Right lobe of liver (tissue), 6 donors: ENCODE measurements around the gene KDM7A. TPM values are rescaled to one million over a fixed set of nuclear protein-coding genes. Genes with fewer than 3 reads are reported as not detected.
"Not testable (repeated sequence)": the region's sequence is repeated elsewhere in the genome, so short reads cannot be mapped to it uniquely, and the experiment has no call there.

ENCODE experiments used
- ATAC-seq, 4 donors: fragments of 200-7000 bp; cut with Tn5 transposase; one replicate each; pipeline ENCODE4 v1.9.1; 2020; ENCODE audit warnings: mild to moderate bottlenecking in 4 of 4, moderate library complexity in 4 of 4
- DNase-seq, 3 donors: peaks; one replicate each; pipeline ENCODE4 v3.0.0-alpha.2; 2020
- H3K27ac ChIP-seq, 3 donors: fragments of 200-600 bp; one replicate each; pipeline ENCODE4 v1.8.0; 2022
- H3K27me3 ChIP-seq, 2 donors: fragments of 200-600 bp; one replicate each; pipeline ENCODE4 v1.8.0; 2022
- H3K36me3 ChIP-seq, 4 donors: fragments of 200-600 bp; sonication (generic) in 1 of 4; one replicate each; pipeline versions ENCODE4 v1.5.1 to v1.8.0; 2017 to 2022; ENCODE audit warnings: control low read depth in 1 of 4
- H3K4me1 ChIP-seq, 4 donors: fragments of 200-600 bp; sonication (generic) in 1 of 4; one replicate each; pipeline versions ENCODE4 v1.5.1 to v1.8.0; 2017 to 2022; ENCODE audit warnings: control low read depth in 1 of 4
- H3K4me3 ChIP-seq, 3 donors: fragments of 200-600 bp; one replicate each; pipeline ENCODE4 v1.8.0; 2022
- H3K9me3 ChIP-seq, 4 donors: fragments of 200-600 bp; sonication (generic) in 1 of 4; one replicate each; pipeline versions ENCODE4 v1.5.1 to v1.8.0; 2017 to 2022; ENCODE audit warnings: control low read depth in 1 of 4
- CTCF ChIP-seq, 4 donors: fragments of 200-600 bp in 3 of 4; fragments of 450-650 bp in 1 of 4; IDR thresholded peaks; one replicate each; pipeline versions ENCODE4 v1.5.1 to v1.8.0; 2016 to 2022; ENCODE audit warnings: antibody characterized with exemption in 4 of 4, mild to moderate bottlenecking in 2 of 4
- POLR2A ChIP-seq: fragments of 450-650 bp; IDR thresholded peaks from one replicate; pipeline ENCODE4 v1.6.1; 2017; ENCODE audit warnings: antibody characterized with exemption, mild to moderate bottlenecking
- WGBS: methylation state at CpG from one replicate; pipeline ENCODE4 v1.1.6; 2018; ENCODE audit warnings: low coverage, low lambda C conversion rate; ENCODE audit not compliant: insufficient coverage; ENCODE audit errors: missing lambda C conversion rate; 5-methylcytosine and 5-hydroxymethylcytosine counted together
- intact Hi-C, 2 donors: fragments of 100-400 bp; cut with DNase I; formaldehyde crosslinking; loops; one replicate each; pipeline versions ENCODE4 v1.11.2 to v1.14.1; 2022
- total RNA-seq, 6 experiments: library from RNA; depleted of rRNA in 2 of 6; stranded (reverse); fragments of >200 nt in 2 of 6; fragmentation: NEBNext Ultra II Directional in 3 of 6; extraction: Animal tissue kit (Norgen Biotek cat#: 25700) in 3 of 6; gene quantifications; one replicate each; pipeline versions ENCODE4 v1.1.0 to v1.2.4, GENCODE V29; 2016 to 2023
- donor health status: DM: no; HTN: yes; CAD: no.
- donor health status: DM: no; HTN: no; CAD: no.
- donor health status: DM: no; HTN: no; CAD: no.
- donor health status: DM: no; HTN: yes; CAD: no.
- donor health status: DM: no; HTN: yes; CAD: no.

The KDM7A gene
- total RNA-seq, 6 experiments from 2014 or later, result 3.7 to 10.7 (median 6.8) TPM

DNA sequence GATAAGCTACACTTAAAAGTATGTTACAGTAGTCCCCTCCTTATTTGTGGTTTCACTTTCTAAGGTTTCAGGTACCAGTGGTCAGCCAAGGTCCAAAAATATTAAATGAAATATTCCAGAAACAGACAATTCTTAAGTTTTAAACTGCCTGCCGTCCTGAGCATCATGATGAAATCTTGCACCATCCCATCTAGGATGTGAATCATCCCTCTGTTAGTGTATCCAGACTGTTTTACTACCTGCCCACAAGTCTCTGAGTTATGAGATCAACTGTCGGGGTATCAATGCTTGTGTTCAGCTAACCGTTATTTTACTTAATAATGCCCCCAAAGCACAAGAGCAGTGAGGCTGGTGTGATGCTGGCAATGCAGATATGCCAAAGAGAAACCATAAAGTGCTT lies 11.4 kb downstream of the KDM7A start:
- H3K27ac ChIP-seq, result no peak overlapping the region
- no peak overlapping the region for H3K4me3 ChIP-seq
- H3K9me3 ChIP-seq, result no peaks in the 10 kb centered on the region
- no peaks in the 10 kb centered on the region for H3K36me3 ChIP-seq
- peaks cover 0 to 7% (median 2%) of the 10 kb centered on the region in 4 donors for H3K4me1 ChIP-seq
- no peak for TF ChIP-seq POLR2A
- no peak for TF ChIP-seq CTCF (IDR thresholded peaks at IDR 0.05)
- ATAC-seq (peak in 2 of 4 donors; percentile 48 to 75), DNase-seq (no peak)
- H3K27me3 ChIP-seq, result no peaks in the 10 kb centered on the region
- 37% methylated on average over 3 of the region's 3 CpGs for WGBS
- intact Hi-C loops, result no loop called here

- H3K4me3 ChIP-seq, H3K4me1 ChIP-seq, H3K27ac ChIP-seq, H3K36me3 ChIP-seq, H3K27me3 ChIP-seq, ATAC-seq, DNase-seq, intact Hi-C loops, H3K9me3 ChIP-seq: not testable (repeated sequence)
- WGBS, result 78% methylated on average over 11 of the region's 11 CpGs
Measured at GRCh38 chr7:140162081-140162480, 14.7 kb downstream of the KDM7A start.

GRCh38 chr7:140161047-140161446 lies 15.7 kb downstream of the KDM7A start:
- Histone ChIP-seq H3K36me3 (no peaks in the 10 kb centered on the region), H3K27ac (no peak overlapping the region), H3K9me3 (no peaks in the 10 kb centered on the region), H3K27me3 (no peaks in the 10 kb centered on the region), H3K4me1 (peaks cover 0 to 12% (median 4%) of the 10 kb centered on the region in 4 donors), H3K4me3 (no peak overlapping the region)
- intact Hi-C loops, result no loop called here
- no peak for TF ChIP-seq CTCF (IDR thresholded peaks at IDR 0.05)
- TF ChIP-seq POLR2A, result no peak
- ATAC-seq (no peak), DNase-seq (no peak)
- 100% methylated on average over 1 of the region's 1 CpG for WGBS

GRCh38 chr7:140160308-140160707 lies 16.5 kb downstream of the KDM7A start:
- WGBS, result 60% methylated on average over 2 of the region's 2 CpGs
- intact Hi-C loops, result no loop called here
- no peak for ATAC-seq

GRCh38 chr7:140159497-140159896 lies 17.3 kb downstream of the KDM7A start:
- 100% methylated on average over 2 of the region's 3 CpGs for WGBS
- TF ChIP-seq CTCF (IDR thresholded peaks at IDR 0.05), result no peak
- Histone ChIP-seq H3K4me1 (peaks cover 0 to 20% (median 8%) of the 10 kb centered on the region in 4 donors), H3K9me3 (no peaks in the 10 kb centered on the region), H3K4me3 (no peak overlapping the region), H3K27ac (no peak overlapping the region), H3K36me3 (no peaks in the 10 kb centered on the region), H3K27me3 (no peaks in the 10 kb centered on the region)
- ATAC-seq (no peak), DNase-seq (no peak)
- intact Hi-C loops, result no loop called here

More at GRCh38 chr7:140160308-140160707, 16.5 kb downstream of the KDM7A start:
- peaks cover 0 to 15% (median 6%) of the 10 kb centered on the region in 4 donors for H3K4me1 ChIP-seq
- H3K27me3 ChIP-seq, result no peaks in the 10 kb centered on the region
- no peak overlapping the region for H3K4me3 ChIP-seq
- no peaks in the 10 kb centered on the region for H3K9me3 ChIP-seq
- no peaks in the 10 kb centered on the region for H3K36me3 ChIP-seq
- no peak for DNase-seq
- TF ChIP-seq CTCF (IDR thresholded peaks at IDR 0.05) (no peak), POLR2A (no peak)
- no peak overlapping the region for H3K27ac ChIP-seq
